Adrenal gland (tissue), 5 donors: Measurements from ENCODE around the gene PLXNA4.

Source experiments
- CTCF ChIP-seq, 6 experiments: fragments of 450-650 bp in 4 of 6; fragments of 200-600 bp in 2 of 6; sonication (generic) in 1 of 6; IDR thresholded peaks; 1 replicate in 5 of 6; 2 replicates in 1 of 6; pipeline versions ENCODE4 v1.5.1 to v1.8.0; 2016 to 2021; ENCODE audit warnings: antibody characterized with exemption in 6 of 6, mild to moderate bottlenecking in 2 of 6, moderate library complexity in 1 of 6
- POLR2A ChIP-seq, 2 donors: fragments of 450-650 bp; IDR thresholded peaks; one replicate each; pipeline ENCODE4 v1.6.1; 2017; ENCODE audit warnings: antibody characterized with exemption in 2 of 2, mild to moderate bottlenecking in 2 of 2, moderate library complexity in 1 of 2
- donor health status: DM: no; HTN: no; CAD: no.

- TF ChIP-seq CTCF (IDR thresholded peaks at IDR 0.05) = no peak
- TF ChIP-seq POLR2A (IDR thresholded peaks at IDR 0.05) = no peak
Measured at GRCh38 chr7:132407764-132408163, 168.5 kb downstream of the PLXNA4 start.
